Lung (tissue), 12 donors: ENCODE measurements around the gene CDC73. TPM values are rescaled to one million over a fixed set of nuclear protein-coding genes. Genes with fewer than 3 reads are reported as not detected.
"Not testable (repeated sequence)": the region's sequence is repeated elsewhere in the genome, so short reads cannot be mapped to it uniquely, and the experiment has no call there.

Source experiments
- ATAC-seq: fragments of 200-7000 bp; cut with Tn5 transposase; one replicate; pipeline ENCODE4 v1.9.1; 2020; ENCODE audit warnings: moderate number of reproducible peaks; ENCODE audit not compliant: insufficient read depth, low FRiP score
- DNase-seq, 3 donors: peaks; one replicate each; pipeline ENCODE4 v3.0.0-alpha.2; 2013 to 2017
- H3K27ac ChIP-seq, 2 donors: one replicate each; pipeline ENCODE4 v1.5.1; 2013; ENCODE audit warnings: mild to moderate bottlenecking in 2 of 2, moderate library complexity in 2 of 2, control low read depth in 1 of 2, inconsistent platforms in 1 of 2, low read depth in 1 of 2, low read length in 1 of 2
- H3K27me3 ChIP-seq, 3 donors: one replicate each; pipeline ENCODE4 v1.5.1; 2013; ENCODE audit warnings: low read length in 2 of 3; ENCODE audit not compliant: control insufficient read depth in 3 of 3, insufficient read depth in 3 of 3
- H3K36me3 ChIP-seq, 4 donors: one replicate each; pipeline ENCODE4 v1.5.1; 2013; ENCODE audit warnings: low read length in 4 of 4, mild to moderate bottlenecking in 1 of 4, moderate library complexity in 1 of 4; ENCODE audit not compliant: control insufficient read depth in 4 of 4, insufficient read depth in 4 of 4
- H3K4me1 ChIP-seq, 5 donors: one replicate each; pipeline ENCODE4 v1.5.1; 2013; ENCODE audit warnings: low read length in 5 of 5, mild to moderate bottlenecking in 2 of 5, moderate library complexity in 1 of 5; ENCODE audit not compliant: control insufficient read depth in 5 of 5, insufficient read depth in 5 of 5
- H3K4me3 ChIP-seq: one replicate; pipeline ENCODE4 v1.5.1; 2013; ENCODE audit warnings: mild to moderate bottlenecking, control low read depth, moderate library complexity
- H3K9ac ChIP-seq, 2 donors: one replicate each; pipeline ENCODE4 v1.5.1; 2013; ENCODE audit warnings: low read length in 2 of 2, control low read depth in 1 of 2; ENCODE audit not compliant: insufficient read depth in 1 of 2
- H3K9me3 ChIP-seq, 4 donors: one replicate each; pipeline ENCODE4 v1.5.1; 2013; ENCODE audit warnings: low read length in 3 of 4, mild to moderate bottlenecking in 1 of 4, moderate library complexity in 1 of 4; ENCODE audit not compliant: control insufficient read depth in 4 of 4, insufficient read depth in 3 of 4
- WGBS, 2 donors: extraction: QIAGEN DNeasy Blood & Tissue Kit; methylation state at CpG; one replicate each; pipeline ENCODE4 v1.1.7; 2013; 5-methylcytosine and 5-hydroxymethylcytosine counted together
- polyA plus RNA-seq, 2 donors: library from polyadenylated mRNA; stranded (reverse); fragments of 200-250 nt; gene quantifications; one replicate each; pipeline ENCODE4 v1.2.1, GENCODE V29; 2013
- total RNA-seq, 2 donors: library from RNA; depleted of rRNA in 1 of 2; stranded (reverse); fragments of >200 nt in 1 of 2; gene quantifications; one replicate each; pipeline ENCODE4 v1.2.1, GENCODE V29; 2014 to 2021
- TF ChIP-seq, protein P1 (sequence below): IDR thresholded peaks from 2 replicates; pipeline ENCODE4 v1.5.1; 2012; ENCODE audit warnings: mild to moderate bottlenecking; ENCODE audit errors: control extremely low read depth, extremely low read depth
- donor health status: control.
- donor health status: control.
- donor health status: Bipolar disorder and iron deficiency.
- donor health status: healthy.
- donor health status: DM: yes; HTN: yes; CAD: no.

Gene CDC73
- total and polyA plus RNA-seq, 4 donors, result 7.8 to 64.2 (median 34.5) TPM

GRCh38 chr1:193262661-193263060 lies 140.8 kb downstream of the CDC73 start:
- H3K4me3 ChIP-seq, result no peak overlapping the region
- H3K36me3 ChIP-seq, result peaks cover 0 to 5% (median 3%) of the 10 kb centered on the region in 4 donors
- TF ChIP-seq, protein P1, sequence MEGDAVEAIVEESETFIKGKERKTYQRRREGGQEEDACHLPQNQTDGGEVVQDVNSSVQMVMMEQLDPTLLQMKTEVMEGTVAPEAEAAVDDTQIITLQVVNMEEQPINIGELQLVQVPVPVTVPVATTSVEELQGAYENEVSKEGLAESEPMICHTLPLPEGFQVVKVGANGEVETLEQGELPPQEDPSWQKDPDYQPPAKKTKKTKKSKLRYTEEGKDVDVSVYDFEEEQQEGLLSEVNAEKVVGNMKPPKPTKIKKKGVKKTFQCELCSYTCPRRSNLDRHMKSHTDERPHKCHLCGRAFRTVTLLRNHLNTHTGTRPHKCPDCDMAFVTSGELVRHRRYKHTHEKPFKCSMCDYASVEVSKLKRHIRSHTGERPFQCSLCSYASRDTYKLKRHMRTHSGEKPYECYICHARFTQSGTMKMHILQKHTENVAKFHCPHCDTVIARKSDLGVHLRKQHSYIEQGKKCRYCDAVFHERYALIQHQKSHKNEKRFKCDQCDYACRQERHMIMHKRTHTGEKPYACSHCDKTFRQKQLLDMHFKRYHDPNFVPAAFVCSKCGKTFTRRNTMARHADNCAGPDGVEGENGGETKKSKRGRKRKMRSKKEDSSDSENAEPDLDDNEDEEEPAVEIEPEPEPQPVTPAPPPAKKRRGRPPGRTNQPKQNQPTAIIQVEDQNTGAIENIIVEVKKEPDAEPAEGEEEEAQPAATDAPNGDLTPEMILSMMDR, result no peak
- DNase-seq (no peak), ATAC-seq (no peak)
- H3K27ac ChIP-seq, result no peak overlapping the region
- peaks cover 0 to 5% (median 0%) of the 10 kb centered on the region in 4 donors for H3K9me3 ChIP-seq
- WGBS, 2 donors, result 96% methylated on average over 3 of the region's 3 CpGs
- H3K4me1 ChIP-seq, result peaks cover 0 to 26% (median 8%) of the 10 kb centered on the region in 5 donors
- H3K27me3 ChIP-seq, result no peaks in the 10 kb centered on the region
- H3K9ac ChIP-seq, result no peak overlapping the region

DNA sequence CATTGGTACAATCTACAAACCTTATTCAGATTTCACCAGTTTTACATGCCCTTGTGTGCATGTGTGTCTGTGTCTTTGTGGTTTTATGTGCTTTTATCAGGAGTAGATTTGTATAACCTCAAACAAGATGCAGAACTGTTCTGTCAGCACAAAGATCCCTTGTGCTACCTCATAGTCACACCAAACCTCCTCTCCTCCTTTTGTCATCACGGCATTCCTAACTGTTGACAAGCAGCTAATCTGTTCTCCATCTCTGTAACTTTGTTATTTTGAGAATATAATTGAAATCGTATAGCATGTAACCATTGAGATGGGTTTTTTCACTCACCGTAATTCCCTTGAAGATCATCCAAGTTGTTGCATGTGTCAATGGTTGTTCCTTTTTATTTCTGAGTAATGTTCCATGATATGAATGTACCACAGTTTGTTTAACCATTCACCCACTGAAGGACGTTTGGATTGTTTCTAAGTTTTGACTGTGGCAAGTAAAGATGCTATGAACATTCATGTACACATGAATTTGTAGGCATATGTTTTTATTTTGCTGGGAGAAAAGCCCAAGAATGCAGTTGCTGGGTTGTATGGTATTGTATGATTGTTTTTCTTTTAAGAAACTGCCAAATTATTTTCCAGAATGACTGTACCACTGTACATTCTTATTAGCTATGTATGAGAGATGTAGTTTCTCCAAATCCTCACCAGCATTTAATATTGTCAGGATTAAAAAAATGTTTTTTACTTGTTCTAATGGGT lies 142.7 kb downstream of the CDC73 start:
- peaks cover 0 to 5% (median 0%) of the 10 kb centered on the region in 4 donors for H3K9me3 ChIP-seq
- H3K27ac ChIP-seq, result no peak overlapping the region
- H3K27me3 ChIP-seq, result no peaks in the 10 kb centered on the region
- no peak overlapping the region for H3K4me3 ChIP-seq
- ATAC-seq (no peak), DNase-seq (no peak)
- TF ChIP-seq, protein P1, result no peak
- peaks cover 0 to 26% (median 8%) of the 10 kb centered on the region in 5 donors for H3K4me1 ChIP-seq
- peaks cover 0 to 3% (median 1%) of the 10 kb centered on the region in 4 donors for H3K36me3 ChIP-seq
- WGBS, 2 donors, result 91 to 92% methylated on average over 4 of the region's 4 CpGs
- H3K9ac ChIP-seq, result no peak overlapping the region

GRCh38 chr1:193265716-193266115 lies 143.9 kb downstream of the CDC73 start:
- ATAC-seq, result no peak
- H3K9me3 ChIP-seq, result peaks cover 0 to 5% (median 0%) of the 10 kb centered on the region in 4 donors
- TF ChIP-seq, protein P1, result no peak
- peaks cover 0 to 3% (median 1%) of the 10 kb centered on the region in 4 donors for H3K36me3 ChIP-seq
- DNase-seq, result no peak
- no peaks in the 10 kb centered on the region for H3K27me3 ChIP-seq
- H3K4me1 ChIP-seq, result peaks cover 0 to 14% (median 3%) of the 10 kb centered on the region in 5 donors
- 93 to 95% methylated on average over 1 of the region's 1 CpG for WGBS, 2 donors
- H3K27ac ChIP-seq, result no peak overlapping the region
- no peak overlapping the region for H3K9ac ChIP-seq
- H3K4me3 ChIP-seq, result no peak overlapping the region

GRCh38 chr1:193266794-193267193 lies 145.0 kb downstream of the CDC73 start:
- not testable (repeated sequence) for H3K9ac ChIP-seq

More at GRCh38 chr1:193266794-193267193, 145.0 kb downstream of the CDC73 start:
- not testable (repeated sequence) for H3K27me3 ChIP-seq, DNase-seq, H3K27ac ChIP-seq, H3K36me3 ChIP-seq, H3K4me3 ChIP-seq, H3K9me3 ChIP-seq, ATAC-seq, H3K4me1 ChIP-seq
- WGBS, 2 donors, result 98% methylated on average over 7 of the region's 7 CpGs
